ENCODE measurements around the gene AXIN1. TPM values are rescaled to one million over a fixed set of nuclear protein-coding genes. Genes with fewer than 3 reads are reported as not detected.
A peak's percentile ranks its signal among the peaks of the same experiment; 100 is the strongest.
"Not testable (repeated sequence)": the region's sequence is repeated elsewhere in the genome, so short reads cannot be mapped to it uniquely, and the experiment has no call there.

AXIN1 gene
- total RNA-seq, 4 donors from 2014 or later = 34.3 to 38.4 (median 37.2) TPM

GRCh38 chr16:396605-397004 is 44.1 kb upstream of the AXIN1 start:
- H3K36me3 ChIP-seq = peaks cover 3% of the 10 kb centered on the region
- H3K9me3 ChIP-seq = no peaks in the 10 kb centered on the region
- H3K4me3 ChIP-seq = peak overlapping the region; percentile 74
- H3K27ac ChIP-seq = peak overlapping the region; percentile 86
- WGBS = 10% methylated on average over 22 of the region's 22 CpGs
- H3K27me3 ChIP-seq = no peaks in the 10 kb centered on the region
- H3K4me1 ChIP-seq = peaks cover 26% of the 10 kb centered on the region
- TF ChIP-seq POLR2AphosphoS5 (IDR thresholded peaks at IDR 0.05) (no peak), POLR2A (IDR thresholded peaks at IDR 0.05) (no peak), CTCF (IDR thresholded peaks at IDR 0.05) (no peak), EP300 (IDR thresholded peaks at IDR 0.05) (no peak)
- no peak for DNase-seq (ENCODE audit: low spot score in 2 of 2)

GRCh38 chr16:396199-396598 is 43.7 kb upstream of the AXIN1 start:
- TF ChIP-seq POLR2AphosphoS5 (IDR thresholded peaks at IDR 0.05) (no peak), POLR2A (IDR thresholded peaks at IDR 0.05) (no peak), CTCF (IDR thresholded peaks at IDR 0.05) (no peak), EP300 (IDR thresholded peaks at IDR 0.05) (no peak)
- WGBS = 38% methylated on average over 3 of the region's 3 CpGs
- Histone ChIP-seq H3K9me3 (no peaks in the 10 kb centered on the region), H3K4me3 (peak overlapping the region; percentile 74), H3K36me3 (peaks cover 3% of the 10 kb centered on the region), H3K4me1 (peaks cover 25% of the 10 kb centered on the region), H3K27ac (peak overlapping the region; percentile 86), H3K27me3 (no peaks in the 10 kb centered on the region)
- no peak for DNase-seq (ENCODE audit: low spot score in 2 of 2)

GRCh38 chr16:392450-393030 is 40.0 kb upstream of the AXIN1 start:
- Histone ChIP-seq H3K4me1 (peaks cover 11% of the 10 kb centered on the region), H3K9me3 (no peaks in the 10 kb centered on the region), H3K27me3 (no peaks in the 10 kb centered on the region), H3K27ac (no peak overlapping the region), H3K4me3 (no peak overlapping the region), H3K36me3 (no peaks in the 10 kb centered on the region)
- no peak for DNase-seq (ENCODE audit: low spot score in 2 of 2)
- TF ChIP-seq CTCF (IDR thresholded peaks at IDR 0.05) (no peak), POLR2A (IDR thresholded peaks at IDR 0.05) (no peak), POLR2AphosphoS5 (IDR thresholded peaks at IDR 0.05) (no peak), EP300 (IDR thresholded peaks at IDR 0.05) (no peak)
- WGBS = 78% methylated on average over 7 of the region's 7 CpGs

GRCh38 chr16:391885-392335 is 39.4 kb upstream of the AXIN1 start:
- 56% methylated on average over 5 of the region's 7 CpGs for WGBS
- DNase-seq (ENCODE audit: low spot score in 2 of 2) = peak in 1 of 2 donors; percentile 79
- Histone ChIP-seq H3K4me1 (peaks cover 11% of the 10 kb centered on the region), H3K36me3 (no peaks in the 10 kb centered on the region), H3K27me3 (no peaks in the 10 kb centered on the region), H3K9me3 (no peaks in the 10 kb centered on the region), H3K4me3 (no peak overlapping the region), H3K27ac (no peak overlapping the region)
- TF ChIP-seq EP300 (IDR thresholded peaks at IDR 0.05) (no peak), CTCF (IDR thresholded peaks at IDR 0.05) (peak; percentile 59 to 64), POLR2AphosphoS5 (IDR thresholded peaks at IDR 0.05) (no peak), POLR2A (IDR thresholded peaks at IDR 0.05) (no peak)

GRCh38 chr16:389352-389751 is 36.8 kb upstream of the AXIN1 start:
- Histone ChIP-seq H3K4me3 (no peak overlapping the region), H3K27me3 (no peaks in the 10 kb centered on the region), H3K27ac (no peak overlapping the region), H3K36me3 (no peaks in the 10 kb centered on the region), H3K4me1 (peaks cover 5% of the 10 kb centered on the region), H3K9me3 (no peaks in the 10 kb centered on the region)
- 93% methylated on average over 5 of the region's 10 CpGs for WGBS
- peak in 1 of 2 donors; percentile 52 for DNase-seq (ENCODE audit: low spot score in 2 of 2)
- TF ChIP-seq EP300 (IDR thresholded peaks at IDR 0.05) = no peak
- no peak for TF ChIP-seq POLR2A (IDR thresholded peaks at IDR 0.05)
- no peak for TF ChIP-seq CTCF (IDR thresholded peaks at IDR 0.05)
- TF ChIP-seq POLR2AphosphoS5 (IDR thresholded peaks at IDR 0.05) = no peak

GRCh38 chr16:387761-388666 is 35.5 kb upstream of the AXIN1 start:
- WGBS = 61% methylated on average over 20 of the region's 20 CpGs
- H3K4me3 ChIP-seq, H3K27ac ChIP-seq: not testable (repeated sequence)

More at GRCh38 chr16:387761-388666, 35.5 kb upstream of the AXIN1 start:
- not testable (repeated sequence) for H3K9me3 ChIP-seq; H3K27me3 ChIP-seq; H3K36me3 ChIP-seq; DNase-seq (ENCODE audit: low spot score in 2 of 2)
- peaks cover 18% of the 10 kb centered on the region for H3K4me1 ChIP-seq
